GM19372 (cell line): ENCODE results near the gene KRTAP5-2.

Experiments
- ATAC-seq: cut with Tn5 transposase; IDR thresholded peaks from one replicate; pipeline ENCODE4 v1.9.1; 2021; ENCODE audit warnings: mild to moderate bottlenecking, low read depth, moderate library complexity; ENCODE audit not compliant: unreplicated experiment

The KRTAP5-2 gene

DNA sequence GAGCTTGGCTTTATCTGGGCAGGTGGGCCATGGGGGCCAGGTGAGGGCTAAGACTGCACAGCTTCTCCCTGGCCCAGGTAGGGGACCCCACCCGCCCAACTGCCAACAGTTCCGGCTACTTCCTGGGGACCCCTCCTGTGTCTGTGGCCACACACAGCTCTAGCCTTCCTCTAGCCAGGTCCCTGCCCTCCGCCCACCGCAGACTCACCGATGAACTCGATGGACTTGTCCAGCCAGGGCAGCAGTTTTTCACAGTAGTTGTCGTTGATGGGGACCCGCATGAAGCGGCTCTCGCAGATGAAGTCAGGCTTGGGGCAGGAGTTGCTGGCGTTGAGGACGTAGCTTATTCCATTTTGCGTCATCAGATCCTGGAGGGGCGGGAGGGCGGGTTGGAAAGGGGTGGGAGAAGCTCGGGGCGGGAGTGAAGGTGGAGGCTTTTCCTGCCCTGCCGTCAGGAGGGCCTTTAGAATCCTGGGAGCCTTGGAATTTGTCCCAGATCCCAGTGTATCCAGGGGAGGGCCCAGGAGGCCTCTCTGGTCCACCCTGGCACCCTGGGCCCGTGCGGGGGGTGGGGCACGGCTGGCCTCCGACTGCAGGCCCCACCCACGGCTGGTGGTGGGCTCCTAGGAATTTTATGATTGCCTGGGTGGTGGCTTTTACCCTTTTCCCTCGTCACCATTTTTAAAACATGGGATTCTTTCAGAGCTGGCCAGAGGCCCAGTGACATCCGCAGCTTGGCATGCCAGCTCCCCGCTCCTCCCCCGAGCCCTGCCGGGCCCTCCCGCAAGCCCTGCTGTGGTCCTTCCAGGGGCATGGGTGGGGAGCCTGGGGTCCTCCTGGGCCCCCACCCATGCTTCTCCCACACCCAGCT lies 40.0 kb downstream of the KRTAP5-2 start:
- ATAC-seq = no peak

DNA sequence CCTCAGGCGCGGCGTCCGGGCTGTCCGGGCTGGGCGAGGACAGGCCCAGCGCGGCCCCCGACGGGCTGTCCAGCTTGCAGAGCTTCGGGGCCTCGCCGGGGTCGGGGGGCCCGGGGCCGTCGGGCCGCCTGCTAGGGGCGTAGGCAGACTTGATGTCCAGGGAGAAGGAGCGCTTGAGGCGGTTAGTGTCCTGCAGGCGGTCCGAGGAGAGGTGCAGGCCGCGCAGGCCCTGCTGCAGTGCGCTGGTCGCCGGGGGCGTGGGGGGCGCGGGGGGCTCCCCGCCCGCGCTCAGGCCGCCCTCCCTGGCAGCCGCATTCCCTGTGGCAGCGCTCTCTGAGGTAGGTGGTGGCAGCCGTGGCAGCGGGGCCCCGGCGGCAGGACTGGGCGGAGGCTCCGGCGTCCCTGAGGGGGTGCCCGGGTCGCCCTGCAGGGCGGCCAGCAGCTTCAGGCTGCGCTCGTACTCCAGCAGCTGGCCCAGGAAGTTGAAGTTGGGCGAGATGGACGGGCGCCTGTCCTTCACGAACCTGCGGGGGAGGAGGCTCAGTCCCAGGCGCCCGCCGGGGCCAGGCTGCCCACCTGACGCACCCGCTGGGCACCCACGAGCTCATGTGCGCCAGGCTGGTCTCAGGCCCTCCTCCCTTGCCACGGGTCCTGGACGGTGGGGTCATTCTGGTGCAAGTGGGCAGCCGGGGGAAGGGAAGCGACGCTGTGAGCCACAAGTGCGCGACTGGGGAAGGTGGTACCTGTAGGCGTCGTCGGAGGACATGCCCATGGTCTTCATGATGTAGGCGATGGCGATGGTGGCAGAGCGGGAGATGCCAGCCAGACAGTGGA lies 40.8 kb downstream of the KRTAP5-2 start:
- ATAC-seq = no peak

DNA sequence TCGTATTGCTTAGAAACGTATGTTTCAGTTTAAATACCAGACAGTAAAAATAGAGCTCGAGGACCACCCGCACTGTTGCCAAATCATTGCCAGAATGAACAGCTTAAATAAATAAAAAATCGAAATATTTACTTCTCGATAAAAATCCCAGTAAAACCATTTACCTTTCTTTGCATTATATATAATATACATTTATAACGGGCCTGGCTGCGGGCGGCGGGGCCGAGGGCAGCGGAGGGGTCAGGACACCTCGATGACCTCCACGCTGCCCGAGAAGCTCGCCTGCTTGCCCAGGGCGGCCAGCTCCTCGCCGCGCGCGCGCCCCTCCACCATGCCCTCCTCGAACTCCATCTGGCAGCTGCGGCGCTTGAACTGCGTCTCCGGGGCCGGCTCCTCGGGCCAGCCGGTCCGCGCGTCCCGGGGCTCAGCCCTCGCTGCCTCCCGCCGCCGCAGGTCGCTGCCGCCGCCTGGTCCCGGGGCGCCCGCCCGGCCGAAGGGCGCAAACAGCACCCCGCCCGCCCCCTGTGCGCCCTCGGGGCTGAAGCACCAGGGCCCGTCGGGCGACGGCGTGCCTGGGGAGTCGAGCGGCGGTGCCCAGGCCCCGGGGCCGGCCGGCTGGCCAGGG lies 41.7 kb downstream of the KRTAP5-2 start:
- ATAC-seq = no peak

DNA sequence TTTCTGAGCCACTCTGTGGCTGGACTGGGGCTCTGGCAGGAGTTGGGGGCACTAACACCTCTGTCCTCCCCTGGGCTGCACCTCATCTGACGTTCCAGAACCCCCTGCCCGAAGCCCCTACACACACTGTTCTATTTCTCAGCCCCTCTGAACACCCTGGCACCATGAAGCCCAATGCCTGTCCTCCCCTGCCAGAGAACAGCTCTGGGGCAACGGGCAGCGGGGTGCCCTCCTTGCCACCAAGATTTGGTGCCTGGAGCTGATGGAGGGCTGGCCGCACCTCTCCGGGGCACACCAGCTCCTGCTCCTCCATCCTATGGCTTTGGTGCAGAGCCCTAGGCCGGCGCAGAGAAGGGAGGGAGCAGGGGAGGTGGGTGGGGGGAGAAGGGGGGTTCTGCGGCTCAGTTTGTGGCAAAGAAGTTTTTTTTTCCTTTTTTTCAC lies 42.4 kb downstream of the KRTAP5-2 start:
- ATAC-seq = no peak

DNA sequence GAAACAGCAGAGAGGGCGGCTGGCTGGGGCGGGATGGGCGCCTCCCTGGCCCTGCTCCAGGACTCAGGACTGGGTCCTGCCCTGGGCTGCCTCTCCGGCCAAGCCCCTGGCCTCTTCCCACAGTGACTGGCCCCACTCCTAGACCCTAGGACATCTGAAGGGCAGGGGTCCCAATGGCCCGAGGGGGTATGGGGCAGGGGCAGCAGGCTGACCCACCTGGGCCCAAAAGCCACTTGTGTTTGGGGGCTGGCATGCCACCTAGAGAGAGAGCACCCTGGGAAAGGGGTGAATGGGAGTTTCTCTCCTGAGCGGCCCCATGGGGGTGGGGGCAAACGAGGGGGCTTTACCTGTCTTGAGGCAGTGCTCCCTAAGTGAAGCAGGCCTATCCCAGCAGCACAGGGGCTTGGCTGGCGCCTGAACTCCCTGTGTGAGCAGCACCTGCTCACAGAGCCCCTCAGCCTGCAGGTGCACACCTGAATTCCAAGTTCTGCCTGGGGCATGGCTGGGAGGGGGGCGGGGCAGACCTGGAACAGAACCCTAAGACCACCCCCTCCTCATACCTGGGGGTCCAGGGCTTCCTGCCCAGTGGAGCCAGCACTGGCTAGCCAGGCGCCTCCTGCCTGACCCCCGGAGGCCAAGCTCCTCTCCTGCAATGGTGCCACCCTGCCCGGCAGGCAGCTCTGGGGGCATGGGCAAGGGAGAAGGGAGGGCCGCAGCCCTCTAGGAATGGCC lies 42.9 kb downstream of the KRTAP5-2 start:
- no peak for ATAC-seq

DNA sequence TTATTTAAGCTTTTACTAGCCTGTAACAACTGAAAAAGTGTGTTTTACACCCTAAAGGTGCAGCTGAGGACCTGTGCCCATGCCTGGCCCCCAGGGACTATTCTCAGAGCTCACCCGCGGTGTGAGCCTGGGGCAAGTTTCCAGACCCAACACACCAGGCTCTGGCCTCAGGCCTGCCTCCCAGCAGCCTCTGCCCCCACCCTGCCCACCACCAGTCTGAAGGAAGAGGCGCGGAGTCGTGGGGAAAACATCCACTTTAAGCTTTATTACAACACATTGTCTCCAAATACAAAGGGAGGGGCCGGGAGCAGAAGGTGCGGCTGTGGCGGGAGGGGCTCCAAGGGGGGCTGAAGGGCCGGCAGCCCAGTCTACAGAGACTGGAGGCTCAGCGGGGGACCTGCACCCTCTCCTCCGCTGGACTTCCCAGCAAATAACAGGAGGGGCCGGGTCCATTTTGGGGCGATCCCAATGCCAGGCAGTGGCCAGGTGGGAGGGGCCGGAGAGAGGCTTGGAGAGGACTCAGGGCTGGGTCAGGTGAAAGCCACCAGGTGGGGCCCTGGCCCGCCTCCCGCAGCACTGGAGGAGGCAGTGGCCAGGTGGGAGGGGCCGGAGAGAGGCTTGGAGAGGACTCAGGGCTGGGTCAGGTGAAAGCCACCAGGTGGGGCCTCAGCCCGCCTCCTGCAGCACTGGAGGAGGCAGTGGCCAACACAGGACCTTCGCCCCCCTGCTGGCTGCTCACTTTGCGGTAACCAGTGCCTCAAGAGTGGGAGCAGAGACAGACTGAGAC lies 44.1 kb downstream of the KRTAP5-2 start:
- ATAC-seq = no peak

DNA sequence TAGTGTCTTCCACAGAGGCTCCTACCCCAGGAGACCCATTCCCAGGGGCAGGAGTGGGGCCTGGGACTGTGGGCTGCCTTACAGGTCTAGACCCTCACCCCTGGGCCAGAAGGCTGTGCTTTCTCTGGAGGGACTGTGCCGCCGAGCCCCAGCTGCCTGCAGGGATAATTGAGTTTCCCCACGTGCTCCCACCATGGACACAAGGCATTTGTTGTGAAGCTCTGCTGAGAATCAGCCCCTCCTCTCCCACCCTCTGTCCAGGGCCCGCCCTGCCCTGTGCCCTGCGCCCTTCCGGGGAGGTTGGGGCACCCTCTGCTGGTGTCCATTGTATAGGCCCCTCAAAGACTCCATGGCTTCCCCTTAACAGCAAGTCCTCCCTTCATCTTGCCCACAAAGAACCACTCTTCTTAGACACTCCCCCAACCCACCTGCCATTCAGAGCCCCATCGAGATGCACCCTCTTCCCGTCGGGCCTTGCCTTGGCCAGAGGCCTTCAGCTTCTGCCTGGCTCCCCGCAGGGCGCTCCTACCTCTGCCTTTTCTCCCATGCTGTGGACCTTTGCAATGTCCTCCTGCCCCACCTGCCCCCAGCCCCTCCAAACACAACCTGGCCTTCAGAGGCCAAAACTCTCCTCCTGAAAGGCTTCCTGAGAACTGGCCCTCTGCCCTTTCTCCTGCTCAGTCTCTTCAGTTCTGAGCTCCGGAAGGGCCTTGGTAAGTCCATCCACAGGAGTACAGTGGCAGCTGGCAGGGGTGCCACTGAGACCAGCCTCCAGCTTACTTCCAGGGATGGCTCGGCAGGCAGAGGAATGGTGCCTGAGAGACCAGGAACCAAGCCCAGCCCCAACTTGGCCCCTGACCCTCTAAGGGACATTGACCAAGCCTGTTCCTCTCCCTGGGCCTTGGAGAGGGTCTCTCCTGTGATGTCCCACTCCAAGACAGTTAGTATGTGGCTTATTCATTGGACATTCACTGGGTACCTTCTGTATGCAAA lies 48.5 kb downstream of the KRTAP5-2 start:
- no peak for ATAC-seq

DNA sequence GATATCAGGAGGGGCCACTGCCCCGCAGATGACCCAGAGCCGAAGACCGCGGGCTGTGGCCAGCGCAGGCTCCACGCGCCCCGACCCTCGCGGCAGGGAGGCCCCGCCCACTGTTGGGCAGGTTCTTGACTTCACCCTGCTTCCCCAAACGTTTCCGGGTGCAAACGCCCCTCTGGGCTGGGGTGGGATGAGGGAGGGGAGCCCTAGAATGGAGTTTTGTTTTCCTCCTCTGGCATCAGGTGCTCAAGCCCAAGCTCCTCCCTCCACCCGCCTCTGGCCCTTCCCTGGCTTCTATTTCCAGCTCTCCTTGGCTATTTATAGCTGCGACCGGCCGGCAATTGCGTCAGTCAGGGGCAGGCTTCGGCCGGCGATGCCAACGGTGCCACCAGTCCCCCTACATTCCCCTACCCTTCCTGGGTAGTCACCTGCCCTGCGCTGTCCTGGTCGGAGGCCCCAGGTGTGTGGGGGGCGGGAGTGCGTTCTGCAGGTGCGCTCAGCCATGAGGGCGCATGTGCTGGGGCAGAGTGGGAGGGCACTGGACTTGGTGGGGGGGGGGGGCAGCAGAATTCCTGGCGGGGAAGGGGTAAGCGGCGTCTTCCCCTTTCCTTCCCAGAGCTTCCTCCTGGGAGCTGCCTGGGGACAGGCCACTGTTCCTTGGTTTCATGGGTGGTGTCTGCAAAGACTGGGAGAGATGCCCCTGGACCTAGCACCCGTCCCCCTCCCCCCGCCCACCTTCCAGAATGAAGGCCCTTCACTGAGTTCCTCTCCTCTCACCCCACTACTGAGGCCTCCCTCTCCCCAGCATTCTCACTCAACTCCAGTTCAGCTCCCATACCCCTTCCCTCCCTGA lies 49.6 kb downstream of the KRTAP5-2 start:
- ATAC-seq = no peak

DNA sequence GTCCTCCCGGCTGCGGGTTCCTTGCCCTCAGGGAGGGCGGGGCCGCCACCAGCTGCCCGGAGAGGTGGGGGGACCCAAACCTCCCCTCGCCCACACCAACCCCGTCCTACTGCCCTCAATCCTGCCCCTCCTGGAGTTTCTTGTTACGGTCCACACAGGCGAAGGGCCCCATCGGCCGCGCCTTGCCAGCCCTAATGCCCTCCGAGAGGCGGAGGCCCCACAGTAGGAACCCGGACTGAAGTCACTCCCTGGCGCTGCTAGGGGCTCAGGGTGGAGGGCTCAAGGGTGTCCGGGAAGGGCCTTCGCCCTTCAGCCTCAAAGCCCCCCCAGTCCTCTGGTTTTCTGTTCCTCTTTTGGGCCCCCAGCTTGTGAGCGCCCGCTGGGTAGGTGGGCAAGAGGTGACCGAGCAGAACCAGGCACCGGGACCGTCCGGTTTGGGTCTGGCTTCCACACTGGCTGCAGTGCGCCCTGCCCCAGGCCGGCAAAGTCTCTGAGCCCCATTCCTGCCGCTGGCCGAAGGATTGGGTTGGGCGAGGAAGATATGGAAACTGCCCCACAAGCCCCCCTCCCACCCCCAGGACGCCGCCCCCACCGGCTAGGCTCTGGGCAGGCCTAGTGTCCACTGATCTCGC lies 50.5 kb downstream of the KRTAP5-2 start:
- ATAC-seq = no peak
